Testis (tissue), 2 donors: ENCODE results near the gene MKI67.

Experiments
- POLR2A ChIP-seq: fragments of 450-650 bp; IDR thresholded peaks from one replicate; pipeline ENCODE4 v1.6.1; 2017; ENCODE audit warnings: antibody characterized with exemption, mild to moderate bottlenecking, moderate library complexity
- TF ChIP-seq, protein P1 (sequence below), 3 experiments: fragments of 450-650 bp in 2 of 3; fragments of 200-600 bp in 1 of 3; sonication (generic) in 1 of 3; IDR thresholded peaks; one replicate each; pipeline ENCODE4 v1.5.1; 2016 to 2019; ENCODE audit warnings: antibody characterized with exemption in 3 of 3, mild to moderate bottlenecking in 2 of 3, moderate library complexity in 1 of 3

- TF ChIP-seq, protein P1, sequence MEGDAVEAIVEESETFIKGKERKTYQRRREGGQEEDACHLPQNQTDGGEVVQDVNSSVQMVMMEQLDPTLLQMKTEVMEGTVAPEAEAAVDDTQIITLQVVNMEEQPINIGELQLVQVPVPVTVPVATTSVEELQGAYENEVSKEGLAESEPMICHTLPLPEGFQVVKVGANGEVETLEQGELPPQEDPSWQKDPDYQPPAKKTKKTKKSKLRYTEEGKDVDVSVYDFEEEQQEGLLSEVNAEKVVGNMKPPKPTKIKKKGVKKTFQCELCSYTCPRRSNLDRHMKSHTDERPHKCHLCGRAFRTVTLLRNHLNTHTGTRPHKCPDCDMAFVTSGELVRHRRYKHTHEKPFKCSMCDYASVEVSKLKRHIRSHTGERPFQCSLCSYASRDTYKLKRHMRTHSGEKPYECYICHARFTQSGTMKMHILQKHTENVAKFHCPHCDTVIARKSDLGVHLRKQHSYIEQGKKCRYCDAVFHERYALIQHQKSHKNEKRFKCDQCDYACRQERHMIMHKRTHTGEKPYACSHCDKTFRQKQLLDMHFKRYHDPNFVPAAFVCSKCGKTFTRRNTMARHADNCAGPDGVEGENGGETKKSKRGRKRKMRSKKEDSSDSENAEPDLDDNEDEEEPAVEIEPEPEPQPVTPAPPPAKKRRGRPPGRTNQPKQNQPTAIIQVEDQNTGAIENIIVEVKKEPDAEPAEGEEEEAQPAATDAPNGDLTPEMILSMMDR (IDR thresholded peaks at IDR 0.05), result no peak
- TF ChIP-seq POLR2A, result no peak
Measured at GRCh38 chr10:128050121-128050516, 76.1 kb downstream of the MKI67 start.
